ENCODE results near the gene WASF2.

Gene WASF2

GRCh38 chr1:27357281-27358037 is 132.5 kb downstream of the WASF2 start:
- H3K4me2 ChIP-seq (ENCODE audit: low read length) = peak overlapping the region; percentile 56
- no peaks in the 10 kb centered on the region for H3K79me2 ChIP-seq
- no peak overlapping the region for H3K9ac ChIP-seq
- H3K9me3 ChIP-seq (ENCODE audit: control insufficient read depth, low read length) = no peaks in the 10 kb centered on the region
- no peaks in the 10 kb centered on the region for H3K4me1 ChIP-seq
- no peak overlapping the region for H2AFZ ChIP-seq
- no peak overlapping the region for H3K27ac ChIP-seq
- peak overlapping the region; percentile 34 for H3K4me3 ChIP-seq (ENCODE audit: low read depth, low read length)
- TF ChIP-seq, protein P1, sequence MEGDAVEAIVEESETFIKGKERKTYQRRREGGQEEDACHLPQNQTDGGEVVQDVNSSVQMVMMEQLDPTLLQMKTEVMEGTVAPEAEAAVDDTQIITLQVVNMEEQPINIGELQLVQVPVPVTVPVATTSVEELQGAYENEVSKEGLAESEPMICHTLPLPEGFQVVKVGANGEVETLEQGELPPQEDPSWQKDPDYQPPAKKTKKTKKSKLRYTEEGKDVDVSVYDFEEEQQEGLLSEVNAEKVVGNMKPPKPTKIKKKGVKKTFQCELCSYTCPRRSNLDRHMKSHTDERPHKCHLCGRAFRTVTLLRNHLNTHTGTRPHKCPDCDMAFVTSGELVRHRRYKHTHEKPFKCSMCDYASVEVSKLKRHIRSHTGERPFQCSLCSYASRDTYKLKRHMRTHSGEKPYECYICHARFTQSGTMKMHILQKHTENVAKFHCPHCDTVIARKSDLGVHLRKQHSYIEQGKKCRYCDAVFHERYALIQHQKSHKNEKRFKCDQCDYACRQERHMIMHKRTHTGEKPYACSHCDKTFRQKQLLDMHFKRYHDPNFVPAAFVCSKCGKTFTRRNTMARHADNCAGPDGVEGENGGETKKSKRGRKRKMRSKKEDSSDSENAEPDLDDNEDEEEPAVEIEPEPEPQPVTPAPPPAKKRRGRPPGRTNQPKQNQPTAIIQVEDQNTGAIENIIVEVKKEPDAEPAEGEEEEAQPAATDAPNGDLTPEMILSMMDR (IDR thresholded peaks at IDR 0.05) = peak; percentile 58
- no peaks in the 10 kb centered on the region for H3K36me3 ChIP-seq (ENCODE audit: control insufficient read depth, insufficient read depth, low read length)
- no peaks in the 10 kb centered on the region for H3K27me3 ChIP-seq (ENCODE audit: control insufficient read depth, insufficient read depth, low read length)

GRCh38 chr1:27356619-27357280 is 133.2 kb downstream of the WASF2 start:
- H3K9ac ChIP-seq = no peak overlapping the region
- no peaks in the 10 kb centered on the region for H3K9me3 ChIP-seq (ENCODE audit: control insufficient read depth, low read length)
- H3K36me3 ChIP-seq (ENCODE audit: control insufficient read depth, insufficient read depth, low read length) = no peaks in the 10 kb centered on the region
- no peak overlapping the region for H2AFZ ChIP-seq
- H3K4me1 ChIP-seq = no peaks in the 10 kb centered on the region
- H3K4me2 ChIP-seq (ENCODE audit: low read length) = peak overlapping the region; percentile 56
- H3K27ac ChIP-seq = no peak overlapping the region
- TF ChIP-seq, protein P1 (IDR thresholded peaks at IDR 0.05) = no peak
- H3K79me2 ChIP-seq = no peaks in the 10 kb centered on the region
- H3K4me3 ChIP-seq (ENCODE audit: low read depth, low read length) = peak overlapping the region; percentile 34
- H3K27me3 ChIP-seq (ENCODE audit: control insufficient read depth, insufficient read depth, low read length) = no peaks in the 10 kb centered on the region

- Histone ChIP-seq H3K27ac (no peak overlapping the region), H3K9me3 (ENCODE audit: control insufficient read depth, low read length) (no peaks in the 10 kb centered on the region), H3K36me3 (ENCODE audit: control insufficient read depth, insufficient read depth, low read length) (no peaks in the 10 kb centered on the region), H3K4me3 (ENCODE audit: low read depth, low read length) (no peak overlapping the region), H2AFZ (no peak overlapping the region), H3K27me3 (ENCODE audit: control insufficient read depth, insufficient read depth, low read length) (no peaks in the 10 kb centered on the region), H3K4me2 (ENCODE audit: low read length) (no peak overlapping the region), H3K9ac (no peak overlapping the region), H3K4me1 (no peaks in the 10 kb centered on the region), H3K79me2 (no peaks in the 10 kb centered on the region)
- TF ChIP-seq, protein P1 (IDR thresholded peaks at IDR 0.05) = no peak
These were observed 133.7 kb downstream of the WASF2 start for GRCh38 chr1:27356277-27356618.

DNA sequence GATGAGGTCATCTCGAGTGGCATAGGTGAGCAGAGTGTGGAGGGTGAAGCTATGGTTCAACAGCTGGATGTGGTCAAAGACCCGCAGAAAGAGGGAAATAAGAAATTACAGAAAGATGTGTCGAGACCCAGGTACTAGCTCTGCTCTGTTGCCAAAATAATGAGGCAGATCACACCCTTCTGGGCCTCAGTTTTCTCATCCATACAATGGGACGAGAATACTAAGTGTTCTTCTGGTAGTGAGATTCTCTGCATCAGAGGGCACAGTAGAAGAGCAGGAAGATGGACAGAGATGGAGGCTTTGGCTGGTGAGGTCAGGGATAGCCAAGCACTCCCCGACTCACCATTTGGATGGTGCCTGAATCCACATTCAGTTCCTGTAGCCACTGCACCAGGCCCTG is 134.3 kb downstream of the WASF2 start:
- H3K27ac ChIP-seq = no peak overlapping the region
- H3K27me3 ChIP-seq (ENCODE audit: control insufficient read depth, insufficient read depth, low read length) = no peaks in the 10 kb centered on the region
- no peaks in the 10 kb centered on the region for H3K9me3 ChIP-seq (ENCODE audit: control insufficient read depth, low read length)
- H2AFZ ChIP-seq = no peak overlapping the region
- H3K4me2 ChIP-seq (ENCODE audit: low read length) = no peak overlapping the region
- TF ChIP-seq, protein P1 (IDR thresholded peaks at IDR 0.05) = no peak
- no peak overlapping the region for H3K4me3 ChIP-seq (ENCODE audit: low read depth, low read length)
- no peaks in the 10 kb centered on the region for H3K79me2 ChIP-seq
- H3K4me1 ChIP-seq = no peaks in the 10 kb centered on the region
- no peaks in the 10 kb centered on the region for H3K36me3 ChIP-seq (ENCODE audit: control insufficient read depth, insufficient read depth, low read length)
- no peak overlapping the region for H3K9ac ChIP-seq

Data from parathyroid adenoma (tissue), 2 donors.